Prostate gland (tissue), 2 donors: Measurements from ENCODE around the gene TFF1.

ENCODE experiments used
- CTCF ChIP-seq, 4 experiments: fragments of 200-600 bp in 2 of 4; fragments of 450-650 bp in 2 of 4; sonication (generic) in 2 of 4; IDR thresholded peaks; 1 replicate in 3 of 4; 2 replicates in 1 of 4; pipeline ENCODE4 v1.5.1; 2016 to 2019; ENCODE audit warnings: antibody characterized with exemption in 4 of 4, mild to moderate bottlenecking in 2 of 4, moderate library complexity in 2 of 4
- POLR2A ChIP-seq: fragments of 450-650 bp; IDR thresholded peaks from one replicate; pipeline ENCODE4 v1.6.1; 2016; ENCODE audit warnings: antibody characterized with exemption, mild to moderate bottlenecking
- POLR2AphosphoS5 ChIP-seq: sonication (generic); formaldehyde crosslinking; IDR thresholded peaks from one replicate; pipeline ENCODE4 v1.6.1; 2017; ENCODE audit warnings: antibody characterized with exemption

GRCh38 chr21:42317826-42318746, 48.2 kb downstream of the TFF1 start:
- TF ChIP-seq CTCF (IDR thresholded peaks at IDR 0.05) (no peak), POLR2A (no peak), POLR2AphosphoS5 (no peak)
